K562 (cell line): ENCODE measurements around the gene FASLG. TPM values are rescaled to one million over a fixed set of nuclear protein-coding genes. Genes with fewer than 3 reads are reported as not detected.

Source experiments
- ADNP ChIP-seq: fragments of 200-800 bp; sonication (Bioruptor generic); IDR thresholded peaks from 2 replicates; pipeline ENCODE4 v1.6.1; 2016; ENCODE audit warnings: missing genetic modification characterization, missing compliant biosample characterization
- BDP1 ChIP-seq: IDR thresholded peaks from 3 replicates; pipeline ENCODE4 v1.6.1; 2011; ENCODE audit not compliant: insufficient read length, insufficient read depth
- E2F3 ChIP-seq: fragments of 250-450 bp; sonication (Bioruptor Pico); IDR thresholded peaks from 2 replicates; pipeline ENCODE4 v1.4.0; 2020; ENCODE audit warnings: mild to moderate bottlenecking
- FOSL1 ChIP-seq: fragments of 200-800 bp; sonication (Bioruptor generic); conservative IDR thresholded peaks from 2 replicates; pipeline ENCODE4 v1.6.1; 2016; ENCODE audit warnings: missing genetic modification characterization, missing compliant biosample characterization
- FOXP1 ChIP-seq: sonication (generic); formaldehyde crosslinking; IDR thresholded peaks from 2 replicates; pipeline ENCODE4 v1.8.0; 2022; ENCODE audit warnings: mild to moderate bottlenecking, missing genetic modification reagents
- GABPA ChIP-seq: fragments of 200-800 bp; sonication (Bioruptor generic); conservative IDR thresholded peaks from 2 replicates; pipeline ENCODE4 v1.6.1; 2016; ENCODE audit warnings: low read depth, missing genetic modification characterization, missing compliant biosample characterization
- L3MBTL2 ChIP-seq: fragments of 450-650 bp; IDR thresholded peaks from 2 replicates; pipeline ENCODE4 v1.6.1; 2016; ENCODE audit warnings: mild to moderate bottlenecking, moderate library complexity
- NCOA2 ChIP-seq, 2 experiments: fragments of 450-650 bp; IDR thresholded peaks; 2 replicates each; pipeline ENCODE4 v1.6.1; 2018; ENCODE audit warnings: mild to moderate bottlenecking in 2 of 2, moderate library complexity in 1 of 2; ENCODE audit not compliant: partially characterized antibody in 2 of 2
- NFATC3 ChIP-seq: fragments of 450-650 bp; IDR thresholded peaks from 2 replicates; pipeline ENCODE4 v1.6.1; 2017; ENCODE audit warnings: mild to moderate bottlenecking
- PRDM10 ChIP-seq: fragments of 450-650 bp; IDR thresholded peaks from 2 replicates; pipeline ENCODE4 v1.6.1; 2018; ENCODE audit not compliant: partially characterized antibody
- RAD51 ChIP-seq: fragments of 450-650 bp; IDR thresholded peaks from 2 replicates; pipeline ENCODE4 v1.7.1; 2016; ENCODE audit warnings: low read depth, mild to moderate bottlenecking, borderline replicate concordance
- RBM14 ChIP-seq: fragments of 200-400 bp; formaldehyde crosslinking; IDR thresholded peaks from 2 replicates; pipeline ENCODE4 v1.6.1; 2018; ENCODE audit warnings: low read depth, mild to moderate bottlenecking, low read length, moderate library complexity, borderline replicate concordance; ENCODE audit not compliant: insufficient read depth
- SRSF7 ChIP-seq: fragments of 200-400 bp; formaldehyde crosslinking; optimal IDR thresholded peaks from 2 replicates; pipeline ENCODE3; 2017; ENCODE audit warnings: mild to moderate bottlenecking, low read depth, low read length
- TAF9B ChIP-seq: fragments of 450-650 bp; IDR thresholded peaks from 2 replicates; pipeline ENCODE4 v1.6.1; 2018; ENCODE audit warnings: mild to moderate bottlenecking; ENCODE audit not compliant: partially characterized antibody
- TAL1 ChIP-seq: fragments of 450-650 bp; IDR thresholded peaks from 2 replicates; pipeline ENCODE4 v1.6.1; 2016; ENCODE audit warnings: mild to moderate bottlenecking
- ZNF586 ChIP-seq: fragments of 450-650 bp; formaldehyde crosslinking; conservative IDR thresholded peaks from 2 replicates; pipeline ENCODE4 v1.4.0; 2020; ENCODE audit warnings: mild to moderate bottlenecking, moderate library complexity
- ZNF717 ChIP-seq: fragments of 250-450 bp; sonication (Bioruptor Pico); IDR thresholded peaks from 2 replicates; pipeline ENCODE4 v1.5.0; 2021
- ZSCAN29 ChIP-seq: fragments of 450-650 bp; IDR thresholded peaks from 2 replicates; pipeline ENCODE4 v1.6.1; 2017
- polyA plus RNA-seq, 8 experiments: library from polyadenylated mRNA; depleted of rRNA in 4 of 8; stranded (reverse) in 5 of 8; unstranded in 3 of 8; fragments of >200 nt; fragmentation: Nextera tagmentation in 2 of 8; fragmentation: Illumina TruSeq in 1 of 8; extraction: Ambion mirVana in 2 of 8; extraction: Trizol in 1 of 8; gene quantifications; 2 replicates each; pipeline versions ENCODE4 v1.2.1 to v1.2.3, GENCODE V29; 2011 to 2014; ENCODE audit warnings: inconsistent platforms in 1 of 8, missing spikeins in 1 of 8
- total RNA-seq, 7 experiments: library from RNA; depleted of rRNA in 6 of 7; stranded (reverse); fragments of >200 nt in 6 of 7; fragmentation: Illumina TruSeq in 2 of 7; extraction: Trizol in 2 of 7; gene quantifications; 2 replicates each; pipeline versions ENCODE4 v1.2.1 to v1.2.3, GENCODE V29; 2011 to 2021; ENCODE audit warnings: low replicate concordance in 1 of 7
- TF ChIP-seq, protein P1 (sequence below): sonication (generic); formaldehyde crosslinking; IDR thresholded peaks from 2 replicates; pipeline ENCODE4 v1.9.0; 2022; ENCODE audit warnings: mild to moderate bottlenecking, missing genetic modification reagents
- TF ChIP-seq, protein P2 (sequence below): fragments of 250-450 bp; sonication (Bioruptor Pico); IDR thresholded peaks from 2 replicates; pipeline ENCODE4 v1.8.0; 2022; ENCODE audit warnings: moderate library complexity, mild to moderate bottlenecking, inconsistent platforms
- TF ChIP-seq, protein P3 (sequence below): fragments of 450-650 bp; conservative IDR thresholded peaks from 2 replicates; pipeline ENCODE4 v1.6.1; 2016; ENCODE audit warnings: missing genetic modification characterization, low read depth, mild to moderate bottlenecking, control low read depth, missing compliant biosample characterization

Gene FASLG
- total and polyA plus RNA-seq, 9 of the 15 experiments (the other 6 are each of a cell fraction or from before 2014, with no cell fraction given) = not detected

DNA sequence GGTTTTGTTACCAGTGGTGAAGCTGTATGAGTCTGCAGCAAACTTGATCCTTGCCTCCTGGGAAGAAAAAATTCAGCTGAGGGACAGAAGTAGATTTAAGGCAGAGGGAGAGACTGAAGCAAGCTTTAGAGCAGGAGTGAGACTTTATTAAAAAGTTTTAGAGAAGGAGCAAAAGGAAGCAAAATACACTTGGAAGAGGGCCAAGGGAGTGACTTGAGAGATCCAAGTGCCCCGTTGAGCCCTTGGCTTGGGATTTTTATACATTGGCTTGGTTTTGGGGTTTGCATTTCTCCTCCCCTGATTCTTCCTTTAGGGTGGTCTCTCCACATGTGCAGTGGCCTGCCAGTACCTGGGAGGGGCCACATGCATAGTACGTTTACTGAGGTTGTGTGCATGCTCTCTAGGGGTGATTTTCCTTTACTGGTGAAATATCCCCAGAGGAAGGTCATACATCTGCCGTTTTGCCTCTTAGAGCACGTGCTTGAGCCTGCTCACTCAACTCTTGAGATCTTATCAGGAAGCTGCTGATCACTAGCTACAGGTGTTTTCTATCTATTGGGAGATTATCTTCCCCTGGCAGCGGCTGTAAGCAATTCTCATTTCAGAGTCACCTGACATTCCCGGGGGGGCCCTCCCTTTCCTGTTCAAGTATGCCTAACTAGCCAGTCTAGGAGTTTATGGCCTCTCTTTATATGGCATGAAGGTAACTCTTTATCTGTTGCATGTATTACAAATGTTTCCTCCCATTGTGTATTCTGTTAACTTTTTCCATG is 20.3 kb downstream of the FASLG start (continued):
- TF ChIP-seq PRDM10 (peak; percentile 11), RBM14 (no peak), ZNF717 (CRISPR knock-in tag) (no peak), NCOA2 (IDR thresholded peaks at IDR 0.05; ENCODE audit: partially characterized antibody in 2 of 2) (no peak), FOSL1 (no peak), SRSF7 (no peak), ADNP (no peak; the same call in 1 of the 2 replicates), TAL1 (peak; percentile 18; the same call in 1 of the 2 replicates), ZSCAN29 (no peak), NFATC3 (no peak), L3MBTL2 (peak; percentile 29; the same call in 1 of the 2 replicates), RAD51 (peak; percentile 25; the same call in 1 of the 2 replicates), TAF9B (no peak), FOXP1 (CRISPR knock-in tag) (no peak), E2F3 (CRISPR knock-in tag) (no peak), GABPA (tag) (no peak), ZNF586 (no peak), BDP1 (no peak)
- TF ChIP-seq, protein P1, sequence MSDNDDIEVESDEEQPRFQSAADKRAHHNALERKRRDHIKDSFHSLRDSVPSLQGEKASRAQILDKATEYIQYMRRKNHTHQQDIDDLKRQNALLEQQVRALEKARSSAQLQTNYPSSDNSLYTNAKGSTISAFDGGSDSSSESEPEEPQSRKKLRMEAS = 0 out of 2 replicates have a peak, but pooled peaks have one; percentile 29
- TF ChIP-seq, protein P2, sequence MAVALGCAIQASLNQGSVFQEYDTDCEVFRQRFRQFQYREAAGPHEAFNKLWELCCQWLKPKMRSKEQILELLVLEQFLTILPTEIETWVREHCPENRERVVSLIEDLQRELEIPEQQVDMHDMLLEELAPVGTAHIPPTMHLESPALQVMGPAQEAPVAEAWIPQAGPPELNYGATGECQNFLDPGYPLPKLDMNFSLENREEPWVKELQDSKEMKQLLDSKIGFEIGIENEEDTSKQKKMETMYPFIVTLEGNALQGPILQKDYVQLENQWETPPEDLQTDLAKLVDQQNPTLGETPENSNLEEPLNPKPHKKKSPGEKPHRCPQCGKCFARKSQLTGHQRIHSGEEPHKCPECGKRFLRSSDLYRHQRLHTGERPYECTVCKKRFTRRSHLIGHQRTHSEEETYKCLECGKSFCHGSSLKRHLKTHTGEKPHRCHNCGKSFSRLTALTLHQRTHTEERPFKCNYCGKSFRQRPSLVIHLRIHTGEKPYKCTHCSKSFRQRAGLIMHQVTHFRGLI (CRISPR knock-in tag) = no peak
- TF ChIP-seq, protein P3, sequence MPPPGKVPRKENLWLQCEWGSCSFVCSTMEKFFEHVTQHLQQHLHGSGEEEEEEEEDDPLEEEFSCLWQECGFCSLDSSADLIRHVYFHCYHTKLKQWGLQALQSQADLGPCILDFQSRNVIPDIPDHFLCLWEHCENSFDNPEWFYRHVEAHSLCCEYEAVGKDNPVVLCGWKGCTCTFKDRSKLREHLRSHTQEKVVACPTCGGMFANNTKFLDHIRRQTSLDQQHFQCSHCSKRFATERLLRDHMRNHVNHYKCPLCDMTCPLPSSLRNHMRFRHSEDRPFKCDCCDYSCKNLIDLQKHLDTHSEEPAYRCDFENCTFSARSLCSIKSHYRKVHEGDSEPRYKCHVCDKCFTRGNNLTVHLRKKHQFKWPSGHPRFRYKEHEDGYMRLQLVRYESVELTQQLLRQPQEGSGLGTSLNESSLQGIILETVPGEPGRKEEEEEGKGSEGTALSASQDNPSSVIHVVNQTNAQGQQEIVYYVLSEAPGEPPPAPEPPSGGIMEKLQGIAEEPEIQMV (tag) = no peak
